ACHN (cell line): ENCODE results near the gene SLFN5.
A peak's percentile ranks its signal among the peaks of the same experiment; 100 is the strongest.

Experiments
- DNase-seq: peaks from one replicate; pipeline ENCODE4 v3.0.0-alpha.2; 2015
- in situ Hi-C: cut with HindIII; loops from 2 replicates; pipeline ENCODE4 v1.10.0; 2017; ENCODE audit warnings: low sequenced_read_pairs, low pct_ligation_motif_present, low pct_unique_long_range_greater_than_20kb

SLFN5 gene

GRCh38 chr17:35315283-35315682 is 72.4 kb downstream of the SLFN5 start:
- peak; percentile 28 for DNase-seq
- in situ Hi-C loops = no loop called here

GRCh38 chr17:35315971-35316370 is 73.1 kb downstream of the SLFN5 start:
- DNase-seq = no peak
- in situ Hi-C loops = no loop called here

GRCh38 chr17:35322749-35323148 is 79.9 kb downstream of the SLFN5 start:
- no peak for DNase-seq
- in situ Hi-C loops = no loop called here
